ENCODE results near the gene EHD2. TPM values are rescaled to one million over a fixed set of nuclear protein-coding genes. Genes with fewer than 3 reads are reported as not detected.
A peak's percentile ranks its signal among the peaks of the same experiment; 100 is the strongest.

EHD2 gene
- total and polyA plus RNA-seq, 2 experiments from 2014 or later = 0.64 to 2.1 TPM

DNA sequence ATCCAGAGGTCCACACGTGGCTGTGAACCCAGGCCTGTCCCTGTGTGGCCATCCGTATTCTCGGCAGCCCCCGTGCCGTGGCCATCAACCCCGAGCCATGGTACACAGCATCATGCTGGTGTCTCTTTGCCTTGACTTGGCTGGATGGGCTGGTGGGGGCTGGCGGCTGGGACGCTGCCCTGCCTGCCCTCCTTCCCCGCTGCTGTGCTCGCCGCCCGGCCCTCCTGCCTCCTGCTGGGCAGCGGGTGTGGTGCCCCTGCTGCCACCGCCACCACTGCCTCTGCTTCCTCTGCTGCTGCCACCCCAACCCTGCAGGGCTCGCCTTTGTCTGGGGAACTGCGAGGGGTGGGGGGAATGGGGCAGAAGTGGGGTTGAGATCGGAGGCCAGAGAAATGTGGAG lies 19.7 kb upstream of the EHD2 start:
- H3K27me3 ChIP-seq = no peaks in the 10 kb centered on the region
- no peaks in the 10 kb centered on the region for H3K4me1 ChIP-seq (ENCODE audit: low read depth)
- H3K4me3 ChIP-seq = no peak overlapping the region
- TF ChIP-seq, protein P1, sequence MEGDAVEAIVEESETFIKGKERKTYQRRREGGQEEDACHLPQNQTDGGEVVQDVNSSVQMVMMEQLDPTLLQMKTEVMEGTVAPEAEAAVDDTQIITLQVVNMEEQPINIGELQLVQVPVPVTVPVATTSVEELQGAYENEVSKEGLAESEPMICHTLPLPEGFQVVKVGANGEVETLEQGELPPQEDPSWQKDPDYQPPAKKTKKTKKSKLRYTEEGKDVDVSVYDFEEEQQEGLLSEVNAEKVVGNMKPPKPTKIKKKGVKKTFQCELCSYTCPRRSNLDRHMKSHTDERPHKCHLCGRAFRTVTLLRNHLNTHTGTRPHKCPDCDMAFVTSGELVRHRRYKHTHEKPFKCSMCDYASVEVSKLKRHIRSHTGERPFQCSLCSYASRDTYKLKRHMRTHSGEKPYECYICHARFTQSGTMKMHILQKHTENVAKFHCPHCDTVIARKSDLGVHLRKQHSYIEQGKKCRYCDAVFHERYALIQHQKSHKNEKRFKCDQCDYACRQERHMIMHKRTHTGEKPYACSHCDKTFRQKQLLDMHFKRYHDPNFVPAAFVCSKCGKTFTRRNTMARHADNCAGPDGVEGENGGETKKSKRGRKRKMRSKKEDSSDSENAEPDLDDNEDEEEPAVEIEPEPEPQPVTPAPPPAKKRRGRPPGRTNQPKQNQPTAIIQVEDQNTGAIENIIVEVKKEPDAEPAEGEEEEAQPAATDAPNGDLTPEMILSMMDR (IDR thresholded peaks at IDR 0.05; ENCODE audit: low read depth, low read length) = peak; percentile 7
- no peak for DNase-seq (ENCODE audit: low read depth in 1 of 2, low spot score in 1 of 2)
- H3K9me3 ChIP-seq (ENCODE audit: low read depth) = no peaks in the 10 kb centered on the region
- no peaks in the 10 kb centered on the region for H3K36me3 ChIP-seq
- no peak overlapping the region for H3K27ac ChIP-seq

DNA sequence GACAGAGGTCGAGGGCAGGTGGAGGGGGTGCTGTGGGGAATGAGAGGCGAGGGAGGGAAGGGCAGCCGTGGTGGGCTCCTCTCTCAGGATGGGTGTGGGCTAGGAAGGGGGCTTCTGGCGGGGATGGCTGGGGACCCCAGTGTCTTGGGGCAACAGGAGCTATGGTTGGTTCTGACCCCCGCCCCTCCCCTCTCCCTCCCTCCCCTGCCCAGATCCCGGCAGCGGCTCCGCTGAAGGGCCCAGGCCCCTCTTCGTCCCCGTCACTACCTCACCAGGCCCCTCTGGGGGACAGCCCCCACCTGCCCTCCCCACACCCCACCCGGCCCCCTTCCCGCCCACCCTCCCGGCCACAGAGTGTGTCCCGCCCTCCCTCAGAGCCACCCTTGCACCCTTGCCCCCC lies 19.3 kb upstream of the EHD2 start:
- no peaks in the 10 kb centered on the region for H3K4me1 ChIP-seq (ENCODE audit: low read depth)
- no peak overlapping the region for H3K27ac ChIP-seq
- TF ChIP-seq, protein P1 (IDR thresholded peaks at IDR 0.05; ENCODE audit: low read depth, low read length) = no peak
- DNase-seq (ENCODE audit: low read depth in 1 of 2, low spot score in 1 of 2) = no peak
- no peak overlapping the region for H3K4me3 ChIP-seq
- H3K36me3 ChIP-seq = peaks cover under 1% of the 10 kb centered on the region
- no peaks in the 10 kb centered on the region for H3K27me3 ChIP-seq
- no peaks in the 10 kb centered on the region for H3K9me3 ChIP-seq (ENCODE audit: low read depth)

DNA sequence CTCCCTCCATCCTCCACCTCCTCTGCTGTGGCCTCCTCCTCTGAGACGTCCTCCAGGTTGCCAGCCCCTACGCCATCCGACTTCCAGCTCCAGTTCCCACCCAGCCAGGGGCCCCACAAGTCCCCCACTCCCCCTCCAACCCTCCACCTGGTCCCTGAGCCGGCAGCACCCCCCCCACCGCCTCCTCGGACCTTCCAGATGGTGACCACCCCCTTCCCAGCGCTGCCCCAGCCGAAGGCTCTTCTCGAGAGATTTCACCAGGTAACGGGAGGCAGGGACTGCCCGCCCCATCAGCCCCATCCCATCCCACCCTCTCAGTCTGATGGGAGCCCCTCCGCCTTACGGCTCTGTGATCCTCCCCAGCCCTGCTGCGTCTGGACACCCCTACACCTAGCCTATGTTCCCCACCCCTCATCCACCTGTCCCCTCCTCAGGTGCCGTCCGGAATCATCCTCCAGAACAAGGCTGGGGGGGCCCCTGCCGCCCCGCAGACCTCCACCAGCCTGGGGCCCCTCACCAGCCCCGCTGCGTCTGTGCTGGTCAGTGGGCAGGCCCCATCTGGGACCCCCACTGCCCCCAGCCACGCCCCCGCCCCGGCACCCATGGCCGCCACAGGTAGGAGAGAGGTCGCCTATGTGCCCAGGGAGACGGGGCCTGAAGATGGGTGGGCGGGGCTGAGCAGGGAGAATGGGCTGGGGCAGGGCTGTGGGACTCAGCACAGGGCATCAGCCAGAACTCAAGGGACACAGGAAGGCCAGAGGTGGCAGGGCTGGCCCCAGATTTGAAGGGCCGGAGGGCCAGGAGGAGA lies 18.6 kb upstream of the EHD2 start:
- no peaks in the 10 kb centered on the region for H3K9me3 ChIP-seq (ENCODE audit: low read depth)
- no peaks in the 10 kb centered on the region for H3K4me1 ChIP-seq (ENCODE audit: low read depth)
- TF ChIP-seq, protein P1 (IDR thresholded peaks at IDR 0.05; ENCODE audit: low read depth, low read length) = no peak
- no peak for DNase-seq (ENCODE audit: low read depth in 1 of 2, low spot score in 1 of 2)
- peaks cover 4% of the 10 kb centered on the region for H3K36me3 ChIP-seq
- H3K27ac ChIP-seq = no peak overlapping the region
- no peak overlapping the region for H3K4me3 ChIP-seq
- H3K27me3 ChIP-seq = no peaks in the 10 kb centered on the region

DNA sequence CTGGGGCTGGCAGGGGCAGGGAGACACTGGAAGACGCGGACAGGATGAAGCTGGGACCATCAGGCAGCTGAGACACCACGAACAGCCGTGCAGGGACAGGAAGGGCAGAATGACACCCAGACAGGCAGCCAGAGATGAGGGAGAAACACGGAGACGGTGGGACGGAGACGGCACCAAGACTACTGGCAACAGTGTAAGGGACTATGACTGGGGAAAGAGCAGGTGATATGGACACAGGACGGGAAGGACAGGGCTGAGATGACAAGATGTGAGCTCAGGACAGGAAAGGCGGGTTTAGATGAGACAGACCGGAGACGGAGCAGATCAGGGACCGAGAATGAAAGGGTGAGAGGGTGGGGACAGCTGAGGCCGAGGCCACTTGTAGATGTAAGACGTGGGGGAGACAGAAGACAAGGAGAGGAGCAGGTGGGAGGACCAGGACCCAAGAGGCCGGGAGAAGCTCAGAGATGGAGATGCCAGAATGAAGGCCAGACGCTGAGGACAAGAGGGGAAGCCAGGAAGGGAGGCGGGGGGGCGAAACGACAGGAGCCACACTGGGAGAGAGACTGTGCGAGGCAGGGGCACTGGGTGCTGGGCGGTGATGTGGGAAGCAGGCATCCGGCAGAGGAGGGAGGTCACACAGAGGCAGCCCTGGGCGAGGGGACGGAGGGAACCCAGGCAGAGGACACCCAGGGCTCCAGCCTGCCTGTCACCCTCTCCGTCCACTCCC lies 17.5 kb upstream of the EHD2 start:
- peaks cover 9% of the 10 kb centered on the region for H3K36me3 ChIP-seq

DNA sequence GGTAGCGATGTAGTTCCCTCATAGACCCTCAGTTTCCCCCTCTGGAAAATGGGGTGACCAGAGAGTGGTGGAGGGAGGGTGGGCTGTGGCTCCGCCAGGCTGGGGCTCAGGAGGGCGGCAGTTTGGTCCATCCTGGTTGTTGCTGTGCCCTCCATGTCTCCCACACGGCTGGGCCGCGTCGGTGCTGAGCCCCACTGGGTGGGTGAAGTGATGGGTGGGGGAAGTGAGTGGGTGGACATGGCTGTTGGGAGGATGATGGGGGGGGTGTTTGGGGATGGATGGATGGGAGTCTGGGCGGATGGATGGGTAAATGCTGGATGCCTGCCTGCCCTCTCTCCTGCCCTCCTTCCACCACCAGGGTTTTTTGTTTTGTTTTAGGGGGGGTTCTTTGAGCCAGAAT lies 16.6 kb upstream of the EHD2 start:
- peaks cover 12% of the 10 kb centered on the region for H3K36me3 ChIP-seq
- no peak overlapping the region for H3K4me3 ChIP-seq
- no peaks in the 10 kb centered on the region for H3K4me1 ChIP-seq (ENCODE audit: low read depth)
- H3K27ac ChIP-seq = no peak overlapping the region
- no peak for DNase-seq (ENCODE audit: low read depth in 1 of 2, low spot score in 1 of 2)
- H3K27me3 ChIP-seq = no peaks in the 10 kb centered on the region
- H3K9me3 ChIP-seq (ENCODE audit: low read depth) = no peaks in the 10 kb centered on the region
- TF ChIP-seq, protein P1 (IDR thresholded peaks at IDR 0.05; ENCODE audit: low read depth, low read length) = no peak

More for the DNA sequence above, 17.5 kb upstream of the EHD2 start:
- H3K9me3 ChIP-seq (ENCODE audit: low read depth) = no peaks in the 10 kb centered on the region
- DNase-seq (ENCODE audit: low read depth in 1 of 2, low spot score in 1 of 2) = no peak
- TF ChIP-seq, protein P1 (IDR thresholded peaks at IDR 0.05; ENCODE audit: low read depth, low read length) = no peak
- H3K4me3 ChIP-seq = no peak overlapping the region
- H3K27ac ChIP-seq = no peak overlapping the region
- no peaks in the 10 kb centered on the region for H3K4me1 ChIP-seq (ENCODE audit: low read depth)
- H3K27me3 ChIP-seq = no peaks in the 10 kb centered on the region
